Esophagus squamous epithelium (tissue), 5 donors: ENCODE results near the gene C1orf53. TPM values are rescaled to one million over a fixed set of nuclear protein-coding genes. Genes with fewer than 3 reads are reported as not detected.
"Not testable (repeated sequence)": the region's sequence is repeated elsewhere in the genome, so short reads cannot be mapped to it uniquely, and the experiment has no call there.

Experiments used
- DNase-seq: peaks from one replicate; lab custom pipeline; 2025; lab: John Stamatoyannopoulos, UW
- H3K27ac ChIP-seq, 4 donors: fragments of 200-600 bp; sonication (generic); one replicate each; pipeline ENCODE4 v1.5.1; 2016 to 2019; ENCODE audit warnings: mild to moderate bottlenecking in 1 of 4
- H3K27me3 ChIP-seq, 4 donors: fragments of 200-600 bp; sonication (generic); 1 replicate in 3 of 4; 2 replicates in 1 of 4; pipeline versions ENCODE4 v1.5.1 to v1.6.0; 2017 to 2021; ENCODE audit warnings: antibody characterized with exemption in 1 of 4
- H3K36me3 ChIP-seq, 3 donors: fragments of 200-600 bp; sonication (generic); one replicate each; pipeline ENCODE4 v1.5.1; 2016 to 2019
- H3K4me1 ChIP-seq, 3 donors: fragments of 200-600 bp; sonication (generic); one replicate each; pipeline ENCODE4 v1.5.1; 2017 to 2019
- H3K4me3 ChIP-seq, 4 donors: fragments of 200-600 bp; sonication (generic); 1 replicate in 3 of 4; 2 replicates in 1 of 4; pipeline ENCODE4 v1.5.1; 2016 to 2019; ENCODE audit warnings: mild to moderate bottlenecking in 2 of 4, moderate library complexity in 1 of 4
- H3K9me3 ChIP-seq, 3 donors: fragments of 200-600 bp; sonication (generic); one replicate each; pipeline ENCODE4 v1.5.1; 2016 to 2019
- POLR2A ChIP-seq, 4 donors: fragments of 450-650 bp; IDR thresholded peaks; one replicate each; pipeline ENCODE4 v1.6.1; 2017; ENCODE audit warnings: antibody characterized with exemption in 4 of 4, mild to moderate bottlenecking in 4 of 4, moderate library complexity in 3 of 4
- WGBS, 2 donors: methylation state at CpG; one replicate each; pipeline ENCODE4 v1.1.5; 2018; 5-methylcytosine and 5-hydroxymethylcytosine counted together
- intact Hi-C: fragments of 100-400 bp; cut with DNase I; formaldehyde crosslinking; loops from one replicate; pipeline ENCODE4 v1.15.0; 2022
- total RNA-seq, 4 donors: library from RNA; depleted of rRNA; stranded (reverse); fragments of >200 nt; gene quantifications; one replicate each; pipeline ENCODE4 v1.1.0, GENCODE V29; 2016
- TF ChIP-seq, protein P1 (sequence below), 6 experiments: fragments of 450-650 bp in 4 of 6; fragments of 200-600 bp in 2 of 6; sonication (generic) in 2 of 6; IDR thresholded peaks; one replicate each; pipeline ENCODE4 v1.5.1; 2016 to 2019; ENCODE audit warnings: antibody characterized with exemption in 6 of 6, mild to moderate bottlenecking in 4 of 6, moderate library complexity in 4 of 6
- donor health status: DM: yes; HTN: yes; CAD: no.

Gene C1orf53
- total RNA-seq, 4 donors from 2014 or later, result 3.4 to 7.2 TPM; not detected in 2

DNA sequence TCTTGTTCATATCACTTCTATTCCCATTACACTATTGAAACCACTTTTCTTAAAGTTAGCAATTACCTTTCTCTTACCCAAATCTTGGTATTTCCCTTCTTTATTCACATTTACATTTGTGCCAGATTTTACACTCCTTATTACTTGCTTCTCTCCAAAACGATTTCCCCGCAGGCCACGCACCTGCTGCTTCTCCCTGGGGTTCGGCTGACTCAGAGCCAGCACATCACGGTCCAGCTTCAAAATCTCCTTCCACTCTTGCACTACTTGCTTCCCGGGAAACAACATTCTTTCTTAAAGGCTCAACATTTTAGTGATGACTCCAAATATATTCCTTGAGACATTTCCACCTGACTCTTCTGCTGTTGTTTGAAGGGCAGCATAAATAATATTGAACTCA lies 35.5 kb downstream of the C1orf53 start:
- intact Hi-C loops, result no loop called here
- H3K36me3 ChIP-seq, result no peaks in the 10 kb centered on the region
- H3K4me3 ChIP-seq, result no peak overlapping the region
- H3K27me3 ChIP-seq, result peaks cover 0 to 39% (median 0%) of the 10 kb centered on the region in 4 donors
- no peak for DNase-seq
- WGBS, 2 donors, result 77 to 85% methylated on average over 6 of the region's 6 CpGs
- no peak for TF ChIP-seq POLR2A (IDR thresholded peaks at IDR 0.05)
- TF ChIP-seq, protein P1, sequence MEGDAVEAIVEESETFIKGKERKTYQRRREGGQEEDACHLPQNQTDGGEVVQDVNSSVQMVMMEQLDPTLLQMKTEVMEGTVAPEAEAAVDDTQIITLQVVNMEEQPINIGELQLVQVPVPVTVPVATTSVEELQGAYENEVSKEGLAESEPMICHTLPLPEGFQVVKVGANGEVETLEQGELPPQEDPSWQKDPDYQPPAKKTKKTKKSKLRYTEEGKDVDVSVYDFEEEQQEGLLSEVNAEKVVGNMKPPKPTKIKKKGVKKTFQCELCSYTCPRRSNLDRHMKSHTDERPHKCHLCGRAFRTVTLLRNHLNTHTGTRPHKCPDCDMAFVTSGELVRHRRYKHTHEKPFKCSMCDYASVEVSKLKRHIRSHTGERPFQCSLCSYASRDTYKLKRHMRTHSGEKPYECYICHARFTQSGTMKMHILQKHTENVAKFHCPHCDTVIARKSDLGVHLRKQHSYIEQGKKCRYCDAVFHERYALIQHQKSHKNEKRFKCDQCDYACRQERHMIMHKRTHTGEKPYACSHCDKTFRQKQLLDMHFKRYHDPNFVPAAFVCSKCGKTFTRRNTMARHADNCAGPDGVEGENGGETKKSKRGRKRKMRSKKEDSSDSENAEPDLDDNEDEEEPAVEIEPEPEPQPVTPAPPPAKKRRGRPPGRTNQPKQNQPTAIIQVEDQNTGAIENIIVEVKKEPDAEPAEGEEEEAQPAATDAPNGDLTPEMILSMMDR (IDR thresholded peaks at IDR 0.05), result no peak
- no peaks in the 10 kb centered on the region for H3K9me3 ChIP-seq
- H3K4me1 ChIP-seq, result no peaks in the 10 kb centered on the region
- H3K27ac ChIP-seq, result no peak overlapping the region

- WGBS, 2 donors, result 68 to 79% methylated on average over 5 to 6 of the region's 6 CpGs
Measured at GRCh38 chr1:197939159-197939980, 36.9 kb downstream of the C1orf53 start.

GRCh38 chr1:197942042-197942441 lies 39.6 kb downstream of the C1orf53 start:
- Histone ChIP-seq H3K9me3 (no peaks in the 10 kb centered on the region), H3K4me1 (no peaks in the 10 kb centered on the region), H3K27me3 (peaks cover 0 to 19% (median 0%) of the 10 kb centered on the region in 4 donors), H3K4me3 (no peak overlapping the region), H3K36me3 (no peaks in the 10 kb centered on the region), H3K27ac (no peak overlapping the region)
- 81 to 88% methylated on average over 2 of the region's 2 CpGs for WGBS, 2 donors
- intact Hi-C loops, result no loop called here
- DNase-seq, result no peak
- TF ChIP-seq, protein P1 (IDR thresholded peaks at IDR 0.05), result no peak
- no peak for TF ChIP-seq POLR2A (IDR thresholded peaks at IDR 0.05)

More at GRCh38 chr1:197939159-197939980, 36.9 kb downstream of the C1orf53 start:
- H3K36me3 ChIP-seq, H3K9me3 ChIP-seq, H3K27ac ChIP-seq, H3K4me1 ChIP-seq, H3K4me3 ChIP-seq, DNase-seq, intact Hi-C loops: not testable (repeated sequence)
- peaks cover 0 to 24% (median 0%) of the 10 kb centered on the region in 4 donors for H3K27me3 ChIP-seq

- no peak for TF ChIP-seq POLR2A (IDR thresholded peaks at IDR 0.05)
- TF ChIP-seq, protein P1 (IDR thresholded peaks at IDR 0.05), result no peak
- no peak overlapping the region for H3K4me3 ChIP-seq
- H3K27me3 ChIP-seq, result peaks cover 0 to 5% (median 0%) of the 10 kb centered on the region in 4 donors
- H3K36me3 ChIP-seq, result no peaks in the 10 kb centered on the region
- no peaks in the 10 kb centered on the region for H3K4me1 ChIP-seq
- no peaks in the 10 kb centered on the region for H3K9me3 ChIP-seq
- intact Hi-C loops, result no loop called here
- no peak overlapping the region for H3K27ac ChIP-seq
- DNase-seq, result no peak
- WGBS, 2 donors, result 76 to 77% methylated on average over 4 of the region's 4 CpGs
Measured at GRCh38 chr1:197944485-197944884, 42.1 kb downstream of the C1orf53 start.

DNA sequence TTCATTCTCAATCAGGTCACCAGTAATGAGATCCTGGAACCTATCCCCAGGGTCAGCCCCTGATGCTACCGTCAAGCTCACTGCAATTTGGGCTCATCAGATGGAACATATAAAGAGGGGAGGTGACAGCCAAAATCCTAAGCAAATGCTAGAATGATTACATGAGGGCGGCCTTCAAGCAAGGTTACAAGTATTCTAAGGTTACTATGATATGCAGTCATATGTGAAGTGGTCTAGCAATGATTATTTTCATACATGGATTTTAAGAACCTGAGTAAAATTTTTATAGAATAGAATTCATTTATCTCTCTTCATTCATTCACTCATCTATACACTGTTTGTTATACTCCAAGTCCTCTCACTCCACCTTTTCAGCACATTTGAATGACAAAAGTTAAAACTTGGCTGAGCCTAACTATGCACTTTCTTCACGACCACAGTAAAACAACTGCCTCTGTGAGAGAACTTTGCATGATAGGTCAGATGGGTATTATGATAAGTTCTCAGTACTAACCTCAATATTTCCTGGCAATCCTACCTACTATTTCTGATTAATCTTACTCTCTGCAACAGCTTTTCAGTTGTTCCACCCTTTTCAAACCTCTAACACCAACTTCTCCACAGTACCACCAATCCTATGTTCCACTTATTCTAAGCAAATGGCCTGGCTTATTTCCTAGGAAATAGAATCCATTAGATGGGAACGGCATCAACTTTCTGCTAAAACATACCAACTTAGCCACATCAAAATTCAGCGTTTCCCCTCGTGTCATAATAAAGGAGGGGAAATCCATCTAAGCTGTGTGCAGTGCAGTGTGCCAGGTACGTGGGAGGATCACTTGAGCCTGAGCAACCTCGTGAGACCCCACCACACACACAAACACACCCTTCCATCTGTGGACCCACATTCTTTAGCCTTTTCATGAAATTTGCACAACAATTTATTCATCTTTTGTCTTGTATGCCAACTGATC lies 46.8 kb downstream of the C1orf53 start:
- intact Hi-C loops, result no loop called here
- WGBS, 2 donors, result 52 to 68% methylated on average over 6 to 8 of the region's 8 CpGs
- TF ChIP-seq POLR2A (IDR thresholded peaks at IDR 0.05), result no peak
- TF ChIP-seq, protein P1 (IDR thresholded peaks at IDR 0.05), result no peak
- no peaks in the 10 kb centered on the region for H3K36me3 ChIP-seq
- no peak overlapping the region for H3K27ac ChIP-seq
- no peak overlapping the region for H3K4me3 ChIP-seq
- no peak for DNase-seq
- peaks cover 0 to 5% (median 0%) of the 10 kb centered on the region in 4 donors for H3K27me3 ChIP-seq
- no peaks in the 10 kb centered on the region for H3K4me1 ChIP-seq
- no peaks in the 10 kb centered on the region for H3K9me3 ChIP-seq
